Adrenal gland (tissue), 5 donors: ENCODE results near the gene GRB14.

ENCODE experiments used
- CTCF ChIP-seq, 6 experiments: fragments of 450-650 bp in 4 of 6; fragments of 200-600 bp in 2 of 6; sonication (generic) in 1 of 6; IDR thresholded peaks; 1 replicate in 5 of 6; 2 replicates in 1 of 6; pipeline versions ENCODE4 v1.5.1 to v1.8.0; 2016 to 2021; ENCODE audit warnings: antibody characterized with exemption in 6 of 6, mild to moderate bottlenecking in 2 of 6, moderate library complexity in 1 of 6
- POLR2A ChIP-seq, 2 donors: fragments of 450-650 bp; IDR thresholded peaks; one replicate each; pipeline ENCODE4 v1.6.1; 2017; ENCODE audit warnings: antibody characterized with exemption in 2 of 2, mild to moderate bottlenecking in 2 of 2, moderate library complexity in 1 of 2
- donor health status: DM: no; HTN: no; CAD: no.

- no peak for TF ChIP-seq CTCF (IDR thresholded peaks at IDR 0.05)
- no peak for TF ChIP-seq POLR2A (IDR thresholded peaks at IDR 0.05)
These were observed 50.8 kb downstream of the GRB14 start for GRCh38 chr2:164570475-164570874.
